ENCODE data around the gene ZBTB18.
"Not testable (repeated sequence)": the region's sequence is repeated elsewhere in the genome, so short reads cannot be mapped to it uniquely, and the experiment has no call there.

Gene ZBTB18

DNA sequence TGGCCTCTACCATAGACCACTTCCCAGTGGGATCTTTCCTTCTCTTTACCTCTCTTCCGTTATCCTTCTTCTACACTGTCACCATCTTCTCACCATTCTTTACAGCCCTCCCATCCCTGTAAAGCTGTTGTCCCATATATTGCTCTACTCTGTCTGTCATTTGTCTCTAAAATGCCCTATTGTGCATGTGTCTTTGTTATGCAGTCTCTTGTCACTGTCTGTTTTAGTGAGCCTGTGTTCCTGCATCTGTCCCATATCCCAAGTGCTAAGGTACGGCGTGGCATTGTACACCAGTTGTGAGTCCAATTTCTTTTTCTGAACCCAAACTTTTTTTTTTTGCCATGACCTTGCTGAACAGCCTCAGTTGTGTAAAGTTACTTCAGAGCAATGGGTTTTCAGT, 8.8 kb upstream of the ZBTB18 start:
- DNase-seq, result no peak

DNA sequence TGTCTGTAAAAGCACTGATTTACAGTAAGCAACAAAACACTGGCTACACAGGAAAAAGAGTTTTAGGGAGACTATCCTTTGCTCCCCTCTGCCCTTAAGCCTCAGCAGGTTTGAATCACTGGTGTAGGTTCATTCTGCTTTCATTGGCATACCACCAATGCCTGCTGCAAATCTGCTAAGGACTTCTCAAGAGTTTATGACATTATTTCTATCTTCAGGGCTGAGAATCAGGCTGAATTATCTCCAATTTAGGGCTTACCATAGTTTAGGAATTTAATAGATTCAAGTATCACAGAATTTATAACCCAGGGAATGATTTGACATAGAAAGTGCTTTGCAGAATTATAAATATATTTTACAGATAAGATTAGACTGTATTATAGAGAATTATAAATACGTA, 6.7 kb upstream of the ZBTB18 start:
- DNase-seq, result no peak

DNA sequence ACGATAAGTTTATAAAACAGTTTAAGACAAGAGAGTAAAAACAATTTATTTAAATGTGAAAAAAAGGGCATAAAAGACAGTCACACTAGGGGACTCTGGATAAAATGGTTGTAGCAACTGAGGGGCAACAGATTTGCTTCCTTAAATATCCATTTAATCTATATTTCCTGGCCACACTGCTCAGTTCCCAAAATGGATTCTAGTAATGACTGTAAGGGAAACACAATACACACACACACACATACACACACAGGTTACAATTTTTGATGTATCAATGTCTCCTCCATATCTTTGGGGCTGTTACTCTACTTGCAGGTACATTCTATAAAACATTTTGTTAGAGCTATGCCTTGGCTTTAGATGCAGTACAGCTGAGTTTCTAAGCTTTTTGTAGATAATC, 4.8 kb upstream of the ZBTB18 start:
- DNase-seq, result not testable (repeated sequence)

DNA sequence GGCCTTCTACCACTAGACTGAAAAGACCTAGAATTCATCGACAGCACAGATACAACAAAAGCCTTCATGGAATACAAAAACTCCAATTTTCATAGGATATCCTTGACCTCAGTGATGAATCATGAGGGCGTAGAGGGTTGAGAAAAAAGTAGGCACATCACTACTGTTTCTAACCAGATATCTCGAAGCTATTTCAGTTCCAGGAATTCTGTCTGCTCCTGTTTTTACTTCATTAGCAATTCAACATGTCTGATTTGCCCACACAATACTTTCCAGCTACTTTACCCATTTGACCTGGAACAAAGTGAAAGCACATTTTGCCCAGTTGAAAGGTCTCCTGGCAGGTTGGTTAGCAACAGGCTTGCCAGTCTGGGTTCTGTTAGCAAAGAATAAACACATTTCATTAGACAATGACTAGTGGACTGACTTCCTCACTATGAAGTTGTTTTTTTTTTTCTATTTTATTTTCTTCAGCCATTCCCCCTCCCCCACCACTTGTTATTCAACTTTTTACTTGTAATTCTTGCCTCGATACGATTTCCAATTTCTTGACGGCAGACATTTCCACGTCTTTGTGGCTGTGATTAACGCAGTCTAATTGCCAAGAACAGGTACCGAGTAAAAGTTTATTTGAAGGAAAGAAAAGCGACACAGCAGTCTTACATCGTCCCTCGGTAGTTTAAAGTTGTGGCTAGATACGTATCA, 4.0 kb upstream of the ZBTB18 start:
- no peak for DNase-seq

DNA sequence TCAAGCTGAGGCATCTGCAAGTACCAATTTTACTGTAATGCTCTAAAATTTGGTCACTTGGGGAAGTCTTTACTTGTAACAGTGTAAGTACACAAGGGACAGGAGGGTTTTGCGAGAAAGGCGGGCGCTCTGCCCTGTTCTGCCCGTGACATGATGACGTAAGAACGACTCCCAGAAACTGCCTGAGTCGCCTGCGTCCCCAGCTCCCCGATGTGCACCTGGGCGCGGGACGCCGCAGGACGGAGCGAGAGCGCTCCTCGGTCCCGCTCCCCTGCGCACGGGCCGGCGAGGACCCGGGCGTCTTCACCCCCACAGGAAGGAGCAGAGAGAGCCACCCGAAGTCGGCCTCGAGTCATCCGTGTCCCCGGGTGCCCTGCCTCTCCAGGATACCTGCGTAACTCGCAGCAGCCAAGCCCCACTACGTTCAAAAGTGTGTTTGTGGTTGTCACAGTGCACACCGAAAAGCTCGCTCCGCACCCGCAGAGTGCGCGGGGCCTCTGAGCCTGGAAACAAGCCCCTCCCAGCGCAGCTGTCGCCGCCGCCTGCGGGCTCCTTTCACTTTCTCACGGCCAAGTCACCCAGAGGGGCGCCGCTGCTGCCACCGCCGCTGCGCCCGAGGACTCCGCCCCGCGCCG, 3.3 kb upstream of the ZBTB18 start:
- no peak for DNase-seq

DNA sequence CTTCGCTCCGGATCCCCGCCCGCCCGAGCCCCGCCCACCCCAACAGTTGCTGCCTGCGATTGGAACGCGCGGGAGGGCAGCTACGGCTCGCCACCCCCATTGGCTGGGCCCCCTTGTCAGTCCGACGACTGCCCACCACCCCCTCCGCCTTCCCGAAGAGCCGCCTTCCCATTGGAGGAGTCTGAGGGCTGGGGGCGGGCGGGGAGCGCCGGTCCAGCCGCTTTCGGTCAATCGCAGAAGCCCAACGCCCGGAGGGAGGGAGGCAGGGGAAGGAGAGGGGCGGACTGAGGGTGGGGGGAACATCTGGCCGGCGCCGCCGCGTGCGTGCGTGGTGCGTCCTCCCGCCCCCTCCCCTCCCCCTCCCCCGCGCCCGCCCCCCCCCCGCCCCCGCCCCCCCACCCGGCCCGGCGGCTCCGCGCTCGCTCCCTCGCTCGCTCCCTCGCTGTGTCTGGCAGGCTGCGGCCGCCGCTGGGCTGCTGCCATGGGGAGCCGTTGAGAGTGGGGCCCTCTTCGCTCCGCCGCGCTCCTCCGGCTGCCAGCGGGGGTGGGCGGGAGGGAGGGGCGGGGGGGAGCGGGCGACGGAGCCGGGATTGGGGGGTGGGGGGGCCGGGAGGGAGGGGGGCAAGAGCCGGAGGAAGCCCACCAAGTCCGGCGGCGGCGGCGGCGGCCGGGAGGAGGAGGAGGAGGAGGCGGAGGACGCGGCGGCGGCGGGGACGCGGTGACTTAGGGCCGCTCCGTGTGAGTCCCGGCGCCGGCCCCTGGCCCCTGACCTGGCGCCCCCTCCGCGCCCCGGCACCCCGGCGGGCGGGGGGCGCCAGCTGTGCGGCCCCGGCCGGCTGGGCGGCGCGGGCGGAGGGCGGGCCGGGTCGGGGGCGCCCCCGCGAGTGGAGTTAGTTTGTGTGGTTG, 2.6 kb upstream of the ZBTB18 start:
- DNase-seq, result peak; percentile 73 to 93

DNA sequence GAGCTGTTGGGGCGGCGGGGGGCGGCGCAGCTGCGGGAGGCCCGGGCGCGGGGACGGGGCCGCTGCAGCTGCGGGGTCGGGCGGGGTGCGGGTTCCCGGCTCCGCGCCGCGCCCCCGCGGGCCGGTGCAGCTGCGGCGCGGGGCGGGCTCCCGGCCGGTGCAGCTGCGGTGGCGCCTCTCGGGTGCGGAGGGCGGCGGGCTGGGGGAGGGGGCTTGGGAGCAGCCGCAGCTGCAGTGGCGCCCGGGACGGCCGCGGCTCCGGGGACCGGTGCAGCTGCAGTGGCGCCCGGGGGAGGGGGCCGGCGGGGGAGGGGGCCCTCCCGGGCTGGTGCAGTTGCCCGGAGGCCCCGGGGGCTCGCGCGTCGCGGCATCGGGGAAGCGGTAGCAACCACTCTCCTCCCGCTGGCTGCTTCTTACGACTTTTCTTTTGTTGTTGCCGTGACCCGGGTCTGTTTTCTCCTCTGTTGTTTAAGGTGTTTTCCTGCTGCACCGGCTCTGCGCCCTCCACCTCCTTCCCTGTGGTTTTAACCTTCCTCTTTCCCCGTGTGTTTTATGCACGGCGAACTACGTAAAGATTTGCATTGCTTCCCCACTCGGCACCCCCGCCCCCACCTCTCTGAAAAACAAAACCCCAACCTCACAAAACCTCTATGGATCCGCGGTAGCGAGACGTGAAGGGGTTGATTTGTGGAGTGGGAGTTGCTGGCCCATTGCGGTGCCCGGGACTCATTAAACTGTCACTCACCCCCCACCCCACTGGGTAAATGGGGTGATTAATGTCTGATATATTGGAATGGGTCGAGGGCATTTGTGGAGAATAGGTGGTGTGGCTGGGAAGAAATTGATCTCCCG, 1.7 kb upstream of the ZBTB18 start:
- DNase-seq, result no peak

DNA sequence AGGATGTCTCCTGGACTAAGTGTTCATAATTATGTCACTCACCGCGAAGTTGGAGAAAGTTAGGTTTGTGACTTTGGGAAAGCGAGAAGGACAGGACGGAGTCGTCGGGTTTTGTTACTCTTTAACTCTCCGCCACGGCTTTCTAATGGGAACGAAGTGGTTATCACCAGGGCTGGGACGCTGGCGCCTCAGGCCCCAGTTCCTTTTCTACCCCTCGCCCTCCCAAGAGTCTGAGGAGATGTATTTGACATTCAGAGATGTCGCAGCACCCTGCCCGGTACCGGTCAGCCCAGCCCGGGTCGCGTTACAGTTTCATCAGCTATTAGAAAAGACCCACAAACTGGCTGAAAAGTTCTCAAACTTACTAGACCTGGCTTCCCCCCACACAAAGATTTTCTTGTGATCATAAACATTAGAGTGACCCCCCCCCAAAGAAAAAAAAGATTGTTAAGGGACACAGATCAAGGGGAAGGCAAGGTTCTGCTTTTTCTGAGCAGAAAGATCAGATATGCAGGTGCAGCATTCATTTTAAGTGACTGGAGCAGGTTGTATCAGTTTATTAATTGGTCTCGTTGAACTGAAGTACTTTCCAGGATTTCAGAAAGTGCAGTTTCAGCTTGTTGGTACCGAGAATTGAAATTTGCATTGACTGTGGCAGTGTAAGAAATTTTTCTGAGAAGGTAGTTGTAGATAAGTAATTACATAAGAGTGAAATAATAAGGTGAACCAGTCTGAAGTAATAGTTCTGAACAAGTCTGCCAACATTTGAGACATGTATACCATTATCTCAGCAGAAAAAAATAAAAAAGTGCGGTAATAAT, 859 bp upstream of the ZBTB18 start:
- no peak for DNase-seq

DNA sequence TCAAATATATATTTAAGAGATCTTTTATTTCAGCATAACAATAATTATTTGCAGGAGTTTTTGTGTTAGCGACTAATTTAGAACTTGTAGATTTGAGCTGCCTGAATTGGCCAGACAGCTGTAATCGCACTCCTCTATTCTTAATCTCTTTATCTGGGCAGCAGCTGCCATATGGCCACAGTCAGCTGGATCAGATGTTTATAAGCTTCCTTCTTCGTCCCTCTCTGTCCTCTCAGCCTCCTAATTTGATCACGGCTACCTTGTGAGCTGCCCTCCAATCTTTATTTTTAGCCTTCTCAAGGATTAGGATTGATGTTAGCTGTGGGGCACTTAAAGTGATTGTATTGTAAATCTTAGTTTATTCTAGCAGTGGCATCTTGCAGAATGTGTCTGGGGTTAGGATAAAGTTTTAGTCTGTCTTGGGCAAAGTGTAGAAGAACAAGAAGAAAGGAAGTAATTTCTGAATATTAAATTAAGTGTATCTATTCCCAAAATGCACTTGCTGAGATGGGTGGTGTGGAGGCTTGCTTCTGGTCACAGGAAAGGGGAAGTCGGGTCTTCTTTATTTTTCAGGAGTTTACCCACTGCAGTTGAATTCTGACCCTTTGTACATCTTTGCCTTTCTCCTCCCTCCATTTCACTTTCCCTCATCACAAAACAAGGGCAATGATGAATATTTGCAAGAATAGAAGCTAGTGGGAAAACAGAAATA, 1.1 kb downstream of the ZBTB18 start:
- no peak for DNase-seq

DNA sequence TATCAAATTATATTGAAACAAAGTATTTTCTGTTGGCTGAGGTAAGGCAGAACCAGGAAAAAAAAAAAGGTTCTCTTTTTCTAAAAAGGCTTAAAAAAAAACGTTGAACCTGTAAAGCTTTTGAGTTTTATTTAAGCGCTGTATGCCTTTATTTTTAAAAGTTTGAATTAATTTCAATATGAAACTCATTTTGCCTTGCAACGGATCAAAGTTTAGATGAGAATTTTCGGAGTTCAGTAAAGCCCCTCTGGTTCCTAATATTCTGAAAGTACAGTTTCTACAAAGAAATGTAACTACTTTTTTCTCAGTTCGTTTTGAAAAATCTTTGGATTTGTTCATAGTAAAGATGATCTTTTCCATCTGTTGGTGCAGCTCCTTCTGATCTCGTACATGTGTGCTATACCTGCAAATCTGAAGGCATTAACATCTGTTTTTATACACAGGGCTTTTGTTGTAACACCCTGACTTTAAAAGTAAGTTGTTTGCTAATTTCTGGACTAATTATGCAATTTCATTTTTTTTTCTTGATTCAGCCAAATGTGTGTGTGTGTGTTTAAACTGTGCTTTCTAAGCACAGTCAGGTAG, 1.7 kb downstream of the ZBTB18 start:
- DNase-seq, result no peak

DNA sequence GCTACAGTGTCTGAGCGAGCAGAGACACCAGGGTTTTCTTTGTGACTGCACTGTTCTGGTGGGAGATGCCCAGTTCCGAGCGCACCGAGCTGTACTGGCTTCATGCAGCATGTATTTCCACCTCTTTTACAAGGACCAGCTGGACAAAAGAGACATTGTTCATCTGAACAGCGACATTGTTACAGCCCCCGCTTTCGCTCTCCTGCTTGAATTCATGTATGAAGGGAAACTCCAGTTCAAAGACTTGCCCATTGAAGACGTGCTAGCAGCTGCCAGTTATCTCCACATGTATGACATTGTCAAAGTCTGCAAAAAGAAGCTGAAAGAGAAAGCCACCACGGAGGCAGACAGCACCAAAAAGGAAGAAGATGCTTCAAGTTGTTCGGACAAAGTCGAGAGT, 2.7 kb downstream of the ZBTB18 start:
- no peak for DNase-seq

DNA sequence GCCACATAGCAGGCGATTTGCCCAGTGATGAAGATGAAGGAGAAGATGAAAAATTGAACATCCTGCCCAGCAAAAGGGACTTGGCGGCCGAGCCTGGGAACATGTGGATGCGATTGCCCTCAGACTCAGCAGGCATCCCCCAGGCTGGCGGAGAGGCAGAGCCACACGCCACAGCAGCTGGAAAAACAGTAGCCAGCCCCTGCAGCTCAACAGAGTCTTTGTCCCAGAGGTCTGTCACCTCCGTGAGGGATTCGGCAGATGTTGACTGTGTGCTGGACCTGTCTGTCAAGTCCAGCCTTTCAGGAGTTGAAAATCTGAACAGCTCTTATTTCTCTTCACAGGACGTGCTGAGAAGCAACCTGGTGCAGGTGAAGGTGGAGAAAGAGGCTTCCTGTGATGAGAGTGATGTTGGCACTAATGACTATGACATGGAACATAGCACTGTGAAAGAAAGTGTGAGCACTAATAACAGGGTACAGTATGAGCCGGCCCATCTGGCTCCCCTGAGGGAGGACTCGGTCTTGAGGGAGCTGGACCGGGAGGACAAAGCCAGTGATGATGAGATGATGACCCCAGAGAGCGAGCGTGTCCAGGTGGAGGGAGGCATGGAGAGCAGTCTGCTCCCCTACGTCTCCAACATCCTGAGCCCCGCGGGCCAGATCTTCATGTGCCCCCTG, 3.3 kb downstream of the ZBTB18 start:
- no peak for DNase-seq

DNA sequence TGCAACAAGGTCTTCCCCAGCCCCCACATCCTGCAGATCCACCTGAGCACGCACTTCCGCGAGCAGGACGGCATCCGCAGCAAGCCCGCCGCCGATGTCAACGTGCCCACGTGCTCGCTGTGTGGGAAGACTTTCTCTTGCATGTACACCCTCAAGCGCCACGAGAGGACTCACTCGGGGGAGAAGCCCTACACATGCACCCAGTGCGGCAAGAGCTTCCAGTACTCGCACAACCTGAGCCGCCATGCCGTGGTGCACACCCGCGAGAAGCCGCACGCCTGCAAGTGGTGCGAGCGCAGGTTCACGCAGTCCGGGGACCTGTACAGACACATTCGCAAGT, 3.8 kb downstream of the ZBTB18 start:
- DNase-seq, result no peak

DNA sequence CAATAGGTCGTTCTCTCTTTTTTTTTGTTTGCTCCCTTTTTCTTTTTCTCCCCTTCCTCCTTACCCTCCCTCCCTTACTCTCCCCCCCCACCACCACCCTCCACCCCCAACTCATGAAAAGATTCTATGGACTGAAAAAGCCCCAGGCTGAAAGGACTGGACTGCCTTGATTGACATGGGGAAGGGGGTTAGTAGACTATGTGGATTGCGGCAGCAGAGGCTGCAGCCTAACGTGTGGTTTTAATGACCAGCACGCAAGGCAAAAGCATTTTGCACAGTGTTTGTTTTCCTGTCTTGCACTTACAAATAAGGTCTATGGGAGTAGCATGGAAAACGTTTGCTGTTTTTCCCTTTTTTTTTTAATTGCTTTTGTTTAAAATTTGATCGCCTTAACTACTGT, 5.5 kb downstream of the ZBTB18 start:
- no peak for DNase-seq

DNA sequence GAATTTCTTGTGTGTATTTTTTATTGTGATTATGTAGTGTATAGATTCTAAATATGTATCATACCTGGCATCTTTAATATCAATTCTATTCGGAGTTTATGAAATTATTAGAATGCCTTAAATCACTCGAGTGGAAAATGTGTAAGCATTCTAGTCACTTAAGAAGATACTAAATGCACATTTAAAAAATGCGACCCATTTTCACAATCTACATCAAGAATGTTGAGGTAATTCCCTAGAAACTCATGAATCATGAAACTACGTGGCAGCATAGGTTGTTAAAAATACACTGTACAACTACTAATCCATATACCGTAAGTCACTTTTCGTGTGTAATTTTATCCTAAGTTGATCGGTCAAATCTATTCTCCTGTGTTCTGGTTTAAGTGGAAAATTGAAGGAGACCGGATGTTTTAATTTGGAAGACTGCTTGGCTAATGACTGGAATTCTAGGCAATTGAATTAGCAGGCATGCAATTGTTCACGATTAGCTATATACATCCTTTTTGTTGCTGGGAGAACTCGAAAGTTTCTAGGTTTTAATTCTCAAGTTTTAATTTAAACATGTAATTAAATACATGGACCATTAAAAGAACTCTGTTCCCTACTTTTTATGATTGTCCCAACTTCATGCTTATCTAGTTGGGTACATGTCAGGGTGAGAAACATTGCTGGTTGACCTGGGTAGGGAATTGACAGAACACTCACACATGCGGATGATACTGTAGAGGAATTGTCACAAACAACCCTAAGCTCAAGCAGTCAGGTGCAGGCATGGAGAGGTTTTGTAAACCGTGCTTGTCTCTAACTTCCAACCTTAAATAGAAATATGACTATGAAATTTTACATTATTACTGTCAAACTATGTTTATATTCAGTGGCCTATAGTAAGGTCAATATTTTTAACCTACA, 6.6 kb downstream of the ZBTB18 start:
- no peak for DNase-seq

DNA sequence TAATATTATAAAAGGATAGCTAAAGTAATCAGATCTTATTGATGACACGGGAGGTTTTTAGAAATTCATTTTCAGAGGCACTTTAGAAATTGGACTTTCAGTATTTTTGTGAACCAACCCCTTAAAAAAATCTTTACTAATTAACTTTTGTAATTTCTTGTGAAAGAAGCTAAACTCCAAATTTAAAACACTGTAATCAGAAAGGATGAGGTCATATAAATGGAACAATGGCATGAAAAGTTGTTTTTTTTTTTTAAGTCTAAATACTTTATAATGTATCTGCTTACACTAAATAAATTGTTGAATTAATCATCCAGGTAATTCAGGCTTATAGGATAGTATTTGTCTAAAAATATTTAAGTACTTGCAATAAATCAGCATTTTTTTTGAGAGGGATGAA, 9.0 kb downstream of the ZBTB18 start:
- DNase-seq, result no peak

DNA sequence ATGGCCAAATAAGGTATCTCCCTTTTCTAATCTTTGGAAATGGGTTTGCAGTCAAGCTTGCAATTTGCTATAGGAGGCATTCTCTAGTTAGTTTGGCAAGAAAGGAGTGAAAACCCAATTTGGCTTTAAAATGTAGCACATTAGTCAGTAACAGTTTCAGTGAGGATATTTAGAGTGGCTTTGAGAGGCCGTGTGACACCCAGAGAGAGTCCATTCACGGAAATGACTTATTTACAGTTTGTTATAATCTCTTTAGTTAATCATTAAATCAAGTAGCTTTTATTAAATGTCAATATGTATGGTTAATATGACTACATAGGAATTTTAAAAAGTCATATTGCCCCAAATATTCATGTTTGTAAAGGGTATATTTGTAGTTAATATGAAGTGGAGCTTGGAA, 9.6 kb downstream of the ZBTB18 start:
- no peak for DNase-seq

DNA sequence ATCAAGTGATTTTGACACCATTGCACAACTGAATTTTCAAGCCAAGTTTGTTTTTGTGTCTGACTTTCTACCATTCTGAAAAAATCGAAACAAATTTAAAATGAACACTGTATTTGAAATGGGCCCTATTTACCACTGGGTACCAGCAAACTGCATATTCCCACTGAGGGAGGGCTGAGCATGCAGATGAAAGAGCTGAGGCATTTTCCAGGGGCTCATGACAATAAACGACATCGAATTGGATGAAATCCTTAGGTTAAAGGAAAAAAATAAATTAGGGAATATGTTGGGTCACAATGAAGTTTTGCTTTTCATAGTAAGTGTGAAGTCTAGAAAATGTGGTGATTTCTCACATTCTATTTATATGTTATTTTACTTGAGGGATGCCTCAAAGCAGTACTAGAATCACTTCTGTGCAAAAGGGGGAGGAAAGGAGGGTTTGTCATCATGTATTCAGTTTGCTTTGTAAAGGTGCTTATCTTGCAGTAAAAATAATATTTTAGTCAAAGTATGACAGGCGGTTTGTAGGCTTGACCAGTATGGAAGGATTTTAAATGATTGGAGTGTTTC, 11.2 kb downstream of the ZBTB18 start:
- DNase-seq, result no peak

DNA sequence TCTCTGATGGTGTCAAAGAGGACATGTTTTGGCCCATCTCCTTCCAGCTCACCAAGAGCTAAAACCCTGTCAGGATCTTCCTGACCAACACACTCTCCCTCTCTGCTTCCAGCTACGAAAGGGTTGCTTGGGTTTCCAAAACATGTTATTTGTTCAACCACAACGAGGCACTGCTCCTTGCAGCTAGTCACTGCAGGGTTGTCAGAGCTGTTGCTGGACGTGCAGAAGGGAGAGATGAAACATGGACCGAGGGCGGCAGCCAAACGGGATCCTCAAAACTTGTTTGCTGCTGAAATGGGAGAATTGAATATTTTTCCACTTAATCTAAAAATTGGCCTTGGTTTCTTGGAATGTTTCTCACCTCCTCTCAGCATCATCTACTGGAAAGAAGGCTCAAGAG, 12.4 kb downstream of the ZBTB18 start:
- no peak for DNase-seq

Measured in NCI-H187 (cell line).